Measurements from ENCODE around the gene EPS8L3. TPM values are rescaled to one million over a fixed set of nuclear protein-coding genes. Genes with fewer than 3 reads are reported as not detected.
A peak's percentile ranks its signal among the peaks of the same experiment; 100 is the strongest.

EPS8L3 gene
- not detected for total RNA-seq (ENCODE audit: unreplicated experiment)
- long read RNA-seq = 0 reads

GRCh38 chr1:109763646-109764415 lies at the start of gene EPS8L3:
TSS of gene EPS8L3 (minus strand) at chr1:109763923. CDS start at chr1:109761749, 2,174 bp downstream.
- no peak within 1 kb of the TSS for H3K27ac Mint-ChIP-seq (ENCODE audit: unreplicated experiment)

GRCh38 chr1:109812691-109813393 lies 49.1 kb upstream of the EPS8L3 start:
- Mint-ChIP-seq H3K36me3 (ENCODE audit: unreplicated experiment) (peaks cover 9% of the 10 kb centered on the region), H3K27ac (ENCODE audit: unreplicated experiment) (peak overlapping the region; percentile 31), H3K4me1 (ENCODE audit: low read depth, unreplicated experiment) (peaks cover 9% of the 10 kb centered on the region), H3K27me3 (ENCODE audit: unreplicated experiment) (peaks cover 5% of the 10 kb centered on the region), H3K4me3 (ENCODE audit: unreplicated experiment) (no peak overlapping the region), H3K9me3 (ENCODE audit: unreplicated experiment) (peaks cover 2% of the 10 kb centered on the region)
- TF ChIP-seq CTCF (IDR thresholded peaks at IDR 0.05; ENCODE audit: partially characterized antibody, unreplicated experiment) = no peak
- no peak for DNase-seq

More at GRCh38 chr1:109763646-109764415, at the start of gene EPS8L3:
- Mint-ChIP-seq H3K9me3 (ENCODE audit: unreplicated experiment) (no peaks in the 10 kb centered on the region), H3K36me3 (ENCODE audit: unreplicated experiment) (no peaks in the 10 kb centered on the region), H3K4me1 (ENCODE audit: low read depth, unreplicated experiment) (no peaks in the 10 kb centered on the region), H3K4me3 (ENCODE audit: unreplicated experiment) (no peak within 1 kb of the TSS), H3K27me3 (ENCODE audit: unreplicated experiment) (peaks cover 5% of the 10 kb centered on the region)
- peak; percentile 10 for DNase-seq
- TF ChIP-seq CTCF (IDR thresholded peaks at IDR 0.05; ENCODE audit: partially characterized antibody, unreplicated experiment) = no peak

- peaks cover 4% of the 10 kb centered on the region for H3K27me3 Mint-ChIP-seq (ENCODE audit: unreplicated experiment)
- peaks cover 7% of the 10 kb centered on the region for H3K4me1 Mint-ChIP-seq (ENCODE audit: low read depth, unreplicated experiment)
- DNase-seq = no peak
- no peak overlapping the region for H3K27ac Mint-ChIP-seq (ENCODE audit: unreplicated experiment)
- no peaks in the 10 kb centered on the region for H3K36me3 Mint-ChIP-seq (ENCODE audit: unreplicated experiment)
- no peaks in the 10 kb centered on the region for H3K9me3 Mint-ChIP-seq (ENCODE audit: unreplicated experiment)
- no peak overlapping the region for H3K4me3 Mint-ChIP-seq (ENCODE audit: unreplicated experiment)
- TF ChIP-seq CTCF (IDR thresholded peaks at IDR 0.05; ENCODE audit: partially characterized antibody, unreplicated experiment) = no peak
These were observed 45.0 kb upstream of the EPS8L3 start for GRCh38 chr1:109808703-109809102.

- no peak overlapping the region for H3K27ac Mint-ChIP-seq (ENCODE audit: unreplicated experiment)
- peaks cover 13% of the 10 kb centered on the region for H3K4me1 Mint-ChIP-seq (ENCODE audit: low read depth, unreplicated experiment)
- DNase-seq = no peak
- no peaks in the 10 kb centered on the region for H3K9me3 Mint-ChIP-seq (ENCODE audit: unreplicated experiment)
- no peak overlapping the region for H3K4me3 Mint-ChIP-seq (ENCODE audit: unreplicated experiment)
- H3K36me3 Mint-ChIP-seq (ENCODE audit: unreplicated experiment) = no peaks in the 10 kb centered on the region
- H3K27me3 Mint-ChIP-seq (ENCODE audit: unreplicated experiment) = peaks cover 4% of the 10 kb centered on the region
- no peak for TF ChIP-seq CTCF (IDR thresholded peaks at IDR 0.05; ENCODE audit: partially characterized antibody, unreplicated experiment)
These were observed 44.3 kb upstream of the EPS8L3 start for GRCh38 chr1:109807822-109808680.

All from glutamatergic neuron (in vitro differentiated cells).